Measurements from ENCODE around the gene HID1. TPM values are rescaled to one million over a fixed set of nuclear protein-coding genes. Genes with fewer than 3 reads are reported as not detected.

The HID1 gene
- polyA plus RNA-seq, 2 of the 4 experiments (the other 2 are of a cell fraction), result 5.2 to 11.7 TPM

DNA sequence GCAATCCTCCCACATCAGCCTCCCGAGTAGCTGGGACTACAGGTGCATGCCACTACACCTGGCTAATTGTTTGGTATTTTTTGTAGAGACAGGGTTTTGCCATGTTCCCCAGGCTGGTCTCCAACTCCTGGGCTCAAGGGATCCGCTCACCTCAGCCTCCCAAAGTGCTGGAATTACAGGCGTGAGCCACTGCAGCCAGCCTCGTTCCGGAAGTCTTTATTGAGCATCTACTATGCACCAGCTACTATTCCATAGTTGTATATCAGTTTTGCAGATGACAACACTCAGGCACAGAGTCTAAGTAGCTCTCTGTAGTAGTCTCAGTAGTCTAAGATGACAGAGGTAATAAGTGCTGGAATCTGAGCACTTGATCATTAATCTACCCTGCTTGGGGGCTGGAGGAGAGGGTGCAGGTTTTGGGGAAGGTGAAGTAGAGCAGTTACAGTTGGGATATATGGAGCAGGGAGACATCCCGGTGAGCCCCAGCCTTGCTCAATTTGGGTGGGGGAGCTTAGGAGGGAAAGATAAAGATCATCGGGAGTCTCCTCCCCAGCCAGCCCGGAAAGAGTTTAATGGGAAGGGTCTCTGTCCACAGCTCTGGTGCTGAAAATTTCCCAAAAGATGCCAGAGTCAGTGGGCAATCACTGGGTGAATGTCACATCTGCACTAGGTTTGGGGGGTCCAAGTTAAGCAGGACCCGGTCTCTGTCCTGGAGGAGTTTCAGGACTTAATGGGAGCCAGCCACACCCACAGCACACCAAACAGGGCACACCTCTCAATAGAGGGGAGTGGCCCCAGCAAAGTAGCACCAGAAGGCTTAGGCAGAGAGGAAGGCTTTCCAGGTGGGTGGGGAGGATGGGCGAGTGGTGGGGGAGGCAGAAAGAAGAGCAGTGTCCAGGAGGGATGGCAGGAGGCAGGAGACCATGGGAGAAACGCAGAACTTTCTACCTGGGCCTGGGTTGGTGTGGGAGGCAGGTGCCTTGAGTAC, 35.2 kb downstream of the HID1 start:
- Histone ChIP-seq H3K4me2 (no peak overlapping the region), H3K4me1 (no peaks in the 10 kb centered on the region), H3K4me3 (no peak overlapping the region), H3K27ac (no peak overlapping the region), H3K9me3 (no peaks in the 10 kb centered on the region)
- 52% methylated on average over 11 of the region's 11 CpGs for WGBS (ENCODE audit: missing lambda C conversion rate)
- POLR2A ChIA-PET, result interaction anchor here (0.9 kb wide), 1 partner anchor 76 kb away, joined by 3 read pairs; no protein-coding TSS in a partner anchor
- ATAC-seq, result no peak
- DNase-seq (ENCODE audit: low read depth in 1 of 2, low spot score in 1 of 2), result no peak
- CTCF ChIA-PET, result interaction anchor here (0.9 to 42.3 kb wide), 4 partner anchors 4 to 177 kb away, joined by 4 to 1448 read pairs (median 726); partner anchors contain the start of genes HID1, MRPL58, OTOP2 and OTOP3
- no peak for FAIRE-seq
- TF ChIP-seq KDM1A (IDR thresholded peaks at IDR 0.05; ENCODE audit: low read depth) (no peak), ZSCAN20 (CRISPR knock-in tag; IDR thresholded peaks at IDR 0.05) (no peak), HDAC2 (IDR thresholded peaks at IDR 0.05) (no peak), ZC3H11A (IDR thresholded peaks at IDR 0.05) (no peak), POLR2AphosphoS2 (conservative IDR thresholded peaks at IDR 0.05; ENCODE audit: low read length) (no peak), FOXS1 (CRISPR knock-in tag; IDR thresholded peaks at IDR 0.05) (no peak), NR3C1 (IDR thresholded peaks at IDR 0.05) (no peak), ZFP36 (IDR thresholded peaks at IDR 0.05; ENCODE audit: borderline replicate concordance, partially characterized antibody) (no peak), HES2 (IDR thresholded peaks at IDR 0.05) (no peak), TFCP2L1 (CRISPR knock-in tag; IDR thresholded peaks at IDR 0.05) (no peak), BHLHE40 (IDR thresholded peaks at IDR 0.05; ENCODE audit: low read depth, low read length) (no peak), EHMT2 (IDR thresholded peaks at IDR 0.05; ENCODE audit: low read depth) (peak; percentile 64; the same call in 1 of the 2 replicates), ESRRA (IDR thresholded peaks at IDR 0.05; ENCODE audit: borderline replicate concordance, low read length) (no peak)
- TF ChIP-seq, protein P1, sequence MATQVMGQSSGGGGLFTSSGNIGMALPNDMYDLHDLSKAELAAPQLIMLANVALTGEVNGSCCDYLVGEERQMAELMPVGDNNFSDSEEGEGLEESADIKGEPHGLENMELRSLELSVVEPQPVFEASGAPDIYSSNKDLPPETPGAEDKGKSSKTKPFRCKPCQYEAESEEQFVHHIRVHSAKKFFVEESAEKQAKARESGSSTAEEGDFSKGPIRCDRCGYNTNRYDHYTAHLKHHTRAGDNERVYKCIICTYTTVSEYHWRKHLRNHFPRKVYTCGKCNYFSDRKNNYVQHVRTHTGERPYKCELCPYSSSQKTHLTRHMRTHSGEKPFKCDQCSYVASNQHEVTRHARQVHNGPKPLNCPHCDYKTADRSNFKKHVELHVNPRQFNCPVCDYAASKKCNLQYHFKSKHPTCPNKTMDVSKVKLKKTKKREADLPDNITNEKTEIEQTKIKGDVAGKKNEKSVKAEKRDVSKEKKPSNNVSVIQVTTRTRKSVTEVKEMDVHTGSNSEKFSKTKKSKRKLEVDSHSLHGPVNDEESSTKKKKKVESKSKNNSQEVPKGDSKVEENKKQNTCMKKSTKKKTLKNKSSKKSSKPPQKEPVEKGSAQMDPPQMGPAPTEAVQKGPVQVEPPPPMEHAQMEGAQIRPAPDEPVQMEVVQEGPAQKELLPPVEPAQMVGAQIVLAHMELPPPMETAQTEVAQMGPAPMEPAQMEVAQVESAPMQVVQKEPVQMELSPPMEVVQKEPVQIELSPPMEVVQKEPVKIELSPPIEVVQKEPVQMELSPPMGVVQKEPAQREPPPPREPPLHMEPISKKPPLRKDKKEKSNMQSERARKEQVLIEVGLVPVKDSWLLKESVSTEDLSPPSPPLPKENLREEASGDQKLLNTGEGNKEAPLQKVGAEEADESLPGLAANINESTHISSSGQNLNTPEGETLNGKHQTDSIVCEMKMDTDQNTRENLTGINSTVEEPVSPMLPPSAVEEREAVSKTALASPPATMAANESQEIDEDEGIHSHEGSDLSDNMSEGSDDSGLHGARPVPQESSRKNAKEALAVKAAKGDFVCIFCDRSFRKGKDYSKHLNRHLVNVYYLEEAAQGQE (IDR thresholded peaks at IDR 0.05), result peak; percentile 88
- TF ChIP-seq, protein P2, sequence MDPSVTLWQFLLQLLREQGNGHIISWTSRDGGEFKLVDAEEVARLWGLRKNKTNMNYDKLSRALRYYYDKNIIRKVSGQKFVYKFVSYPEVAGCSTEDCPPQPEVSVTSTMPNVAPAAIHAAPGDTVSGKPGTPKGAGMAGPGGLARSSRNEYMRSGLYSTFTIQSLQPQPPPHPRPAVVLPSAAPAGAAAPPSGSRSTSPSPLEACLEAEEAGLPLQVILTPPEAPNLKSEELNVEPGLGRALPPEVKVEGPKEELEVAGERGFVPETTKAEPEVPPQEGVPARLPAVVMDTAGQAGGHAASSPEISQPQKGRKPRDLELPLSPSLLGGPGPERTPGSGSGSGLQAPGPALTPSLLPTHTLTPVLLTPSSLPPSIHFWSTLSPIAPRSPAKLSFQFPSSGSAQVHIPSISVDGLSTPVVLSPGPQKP (IDR thresholded peaks at IDR 0.05; ENCODE audit: low read depth, low read length), result no peak

GRCh38 chr17:74936470-74936799, 36.1 kb downstream of the HID1 start:
- Histone ChIP-seq H3K9me3 (no peaks in the 10 kb centered on the region), H3K4me2 (no peak overlapping the region), H3K4me1 (peaks cover 4% of the 10 kb centered on the region; the same call in 2 of the 3 replicates), H3K4me3 (no peak overlapping the region), H3K27ac (no peak overlapping the region)
- ChIA-PET POLR2A (no interaction called here), CTCF (interaction anchor here (0.9 to 42.3 kb wide), 4 partner anchors 4 to 178 kb away, joined by 4 to 1448 read pairs (median 726); partner anchors contain the start of genes HID1, MRPL58, OTOP2 and OTOP3)
- no peak for ATAC-seq
- no peak for FAIRE-seq
- TF ChIP-seq EHMT2 (IDR thresholded peaks at IDR 0.05; ENCODE audit: low read depth) (no peak), SMC3 (IDR thresholded peaks at IDR 0.05) (no peak), CBX8 (IDR thresholded peaks at IDR 0.05) (no peak), CEBPB (IDR thresholded peaks at IDR 0.05) (no peak)
- TF ChIP-seq, protein P3, sequence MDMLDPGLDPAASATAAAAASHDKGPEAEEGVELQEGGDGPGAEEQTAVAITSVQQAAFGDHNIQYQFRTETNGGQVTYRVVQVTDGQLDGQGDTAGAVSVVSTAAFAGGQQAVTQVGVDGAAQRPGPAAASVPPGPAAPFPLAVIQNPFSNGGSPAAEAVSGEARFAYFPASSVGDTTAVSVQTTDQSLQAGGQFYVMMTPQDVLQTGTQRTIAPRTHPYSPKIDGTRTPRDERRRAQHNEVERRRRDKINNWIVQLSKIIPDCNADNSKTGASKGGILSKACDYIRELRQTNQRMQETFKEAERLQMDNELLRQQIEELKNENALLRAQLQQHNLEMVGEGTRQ (IDR thresholded peaks at IDR 0.05), result no peak
- TF ChIP-seq, protein P4, sequence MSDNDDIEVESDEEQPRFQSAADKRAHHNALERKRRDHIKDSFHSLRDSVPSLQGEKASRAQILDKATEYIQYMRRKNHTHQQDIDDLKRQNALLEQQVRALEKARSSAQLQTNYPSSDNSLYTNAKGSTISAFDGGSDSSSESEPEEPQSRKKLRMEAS (IDR thresholded peaks at IDR 0.05), result no peak
- DNase-seq (ENCODE audit: low read depth in 1 of 2, low spot score in 1 of 2), result no peak
- 46% methylated on average over 11 of the region's 12 CpGs for WGBS (ENCODE audit: missing lambda C conversion rate)

Measured in A549 (cell line).